GOT3 (cell line): ENCODE data around the gene CD36.

Experiments used
- DNase-seq: peaks from one replicate; lab custom pipeline; 2025; ENCODE audit warnings: mixed read lengths; lab: John Stamatoyannopoulos, UW

CD36 gene

DNA sequence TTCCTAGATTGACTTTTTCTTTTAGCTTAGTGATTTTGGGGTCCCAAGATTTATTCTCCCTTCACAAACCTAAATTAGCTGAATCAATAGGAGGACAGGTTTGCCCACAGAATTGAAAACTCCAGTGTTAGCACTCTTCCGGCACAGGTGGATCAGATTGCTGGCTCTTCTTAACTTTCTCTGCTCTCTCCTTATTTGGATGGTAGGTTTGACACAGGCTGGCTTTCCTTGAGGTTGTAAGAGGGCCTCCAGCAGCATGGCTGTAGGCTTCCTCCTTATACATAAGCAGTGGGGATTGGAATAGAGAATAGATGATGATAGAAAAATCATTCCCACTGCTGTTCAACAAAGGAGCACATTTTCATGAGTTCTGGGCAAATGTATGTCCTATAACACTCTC, 9.4 kb upstream of the CD36 start:
- no peak for DNase-seq

DNA sequence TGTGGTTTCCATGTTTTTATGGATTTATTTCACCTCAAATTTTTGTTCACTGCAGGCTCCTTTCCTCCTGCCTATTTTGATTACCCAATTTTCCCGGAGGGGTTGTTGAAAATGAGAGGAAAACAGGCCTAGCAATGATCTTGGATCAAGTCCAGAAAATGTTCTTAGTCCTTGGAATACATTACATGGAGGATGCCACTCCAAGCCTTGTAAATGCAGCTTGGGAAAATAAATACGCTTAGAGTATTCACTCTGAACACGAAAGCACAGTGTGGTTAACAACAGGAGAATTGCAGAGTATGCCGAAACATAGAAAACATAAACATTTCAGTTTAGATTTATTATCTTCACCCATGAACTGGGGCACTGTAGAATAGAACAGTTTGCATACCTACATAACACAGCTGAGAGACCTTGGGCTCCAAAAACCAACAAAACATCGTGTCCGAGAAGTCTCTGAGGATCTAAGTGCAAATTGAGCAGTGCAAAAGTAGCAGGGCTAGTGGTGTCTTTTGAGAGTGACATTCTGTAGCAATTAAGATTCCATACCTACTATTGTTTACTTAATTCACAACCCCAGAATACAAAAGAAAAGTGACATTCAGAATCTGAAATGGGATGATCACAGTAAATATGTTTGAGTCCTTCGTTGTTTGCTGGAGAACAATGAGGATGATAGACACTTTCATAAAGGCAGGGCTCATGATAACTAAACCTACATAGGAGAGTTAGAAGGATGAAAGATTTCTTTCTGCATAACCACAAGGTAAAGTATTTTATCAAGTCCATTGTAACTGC, 7.6 kb upstream of the CD36 start:
- DNase-seq: no peak

DNA sequence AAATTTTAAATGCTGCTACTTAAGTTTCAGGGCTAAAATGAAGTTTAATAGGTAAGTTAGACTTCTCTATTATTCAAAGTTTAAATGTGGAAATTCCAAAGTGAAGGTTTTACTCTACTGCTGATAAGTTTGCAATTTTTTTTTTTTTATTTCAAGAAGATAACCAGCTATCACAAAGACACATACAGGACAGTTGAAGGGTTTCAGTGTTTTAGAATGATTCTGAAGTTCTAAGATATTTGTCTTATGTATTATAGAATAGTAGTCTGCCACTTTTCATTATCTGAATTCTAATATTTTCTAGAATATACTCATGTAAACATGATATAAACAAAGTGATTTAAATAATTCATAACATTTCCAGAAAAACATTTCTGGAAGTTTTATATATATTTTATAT, 7.0 kb upstream of the CD36 start:
- no peak for DNase-seq

DNA sequence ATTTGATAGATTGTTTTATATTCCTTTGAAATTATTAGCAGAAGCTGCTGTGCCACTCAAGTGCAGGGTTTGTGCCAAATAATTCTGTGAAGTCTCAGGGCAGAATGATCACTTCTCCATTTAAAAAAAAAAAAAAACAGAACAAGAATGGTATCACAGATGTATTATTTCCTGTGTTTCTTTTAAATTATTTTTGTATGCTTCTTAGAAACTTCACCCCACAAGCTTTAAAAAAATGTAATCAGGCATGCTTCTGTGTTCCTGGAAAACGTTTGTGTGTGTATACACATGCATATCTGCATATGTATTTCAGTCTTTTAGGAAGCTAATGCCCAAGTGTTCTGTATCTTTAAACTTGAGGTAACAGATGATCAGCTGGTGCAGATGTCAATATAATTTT, 6.3 kb upstream of the CD36 start:
- DNase-seq: no peak

DNA sequence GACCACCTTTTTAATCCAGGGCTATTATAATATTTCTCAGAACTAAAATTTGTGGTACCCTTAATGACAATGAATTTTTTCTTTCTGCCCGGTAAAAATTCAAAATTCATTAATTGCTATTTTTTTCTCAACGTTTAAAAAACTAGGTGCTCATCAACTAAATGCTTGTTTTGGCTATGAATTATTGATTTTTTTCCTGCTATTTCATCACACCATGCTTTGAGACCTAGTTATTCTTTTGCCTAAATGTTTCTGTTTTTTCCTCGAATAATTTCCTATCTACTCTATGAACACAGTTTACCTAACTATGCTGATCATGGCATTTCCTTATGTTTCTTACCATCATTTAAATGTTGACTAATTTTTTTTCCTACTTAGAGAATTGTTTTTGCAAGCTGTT, 5.6 kb upstream of the CD36 start:
- no peak for DNase-seq

DNA sequence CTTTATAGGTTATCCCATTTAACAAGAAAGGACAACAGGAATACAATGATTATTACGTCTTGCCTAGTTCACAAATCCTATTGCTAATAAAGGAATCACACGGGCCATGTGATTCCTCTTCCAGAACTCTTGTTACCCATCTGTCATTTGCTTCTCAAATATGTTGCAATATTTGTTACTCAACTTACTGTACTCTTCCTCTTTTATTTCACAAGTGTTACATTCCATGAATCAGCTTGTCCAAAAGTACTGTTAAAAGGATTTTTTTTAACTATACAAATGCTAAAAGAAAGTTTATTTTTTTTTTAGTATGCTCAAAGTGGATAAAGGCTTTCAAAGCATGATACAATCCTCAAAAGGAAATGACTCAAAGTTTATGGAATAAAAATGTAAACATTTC, 3.9 kb upstream of the CD36 start:
- DNase-seq: no peak

DNA sequence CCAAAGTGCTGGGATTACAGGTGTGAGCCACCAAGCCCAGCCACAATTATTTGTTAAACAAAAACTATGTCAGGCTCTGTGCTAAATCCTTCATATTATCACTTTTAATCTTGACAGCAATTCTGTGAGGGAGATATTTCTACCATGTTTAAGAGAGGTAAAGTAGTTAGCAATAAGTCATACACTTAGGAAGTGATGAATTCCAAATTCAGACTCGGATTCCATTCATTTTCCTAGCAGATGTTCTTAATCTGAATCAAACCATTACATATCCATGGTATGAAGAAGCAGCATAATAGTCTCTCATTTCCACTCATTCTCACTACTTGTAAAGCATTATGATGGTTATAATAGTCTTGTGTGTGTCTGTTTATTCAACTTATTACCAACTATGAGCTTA, 2.9 kb upstream of the CD36 start:
- no peak for DNase-seq

DNA sequence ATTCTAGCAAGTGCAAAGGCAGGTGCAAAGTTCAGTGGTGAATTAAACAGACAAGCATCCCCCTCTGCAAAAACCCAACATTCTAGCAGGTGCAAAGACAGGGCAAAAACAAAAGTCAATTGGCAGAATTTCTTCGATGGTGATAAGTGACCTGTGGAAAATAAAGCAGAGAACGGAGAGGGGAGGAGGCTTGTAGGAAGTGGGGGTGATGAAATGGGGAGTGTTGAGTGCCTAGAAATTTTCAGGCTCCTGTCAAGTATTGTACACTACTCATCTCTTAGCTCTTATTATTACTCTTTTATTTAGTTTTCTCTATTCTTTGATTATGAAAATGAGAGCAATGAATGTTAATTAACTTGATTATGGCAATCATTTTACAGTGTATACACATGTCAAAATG, 2.4 kb upstream of the CD36 start:
- DNase-seq: no peak

DNA sequence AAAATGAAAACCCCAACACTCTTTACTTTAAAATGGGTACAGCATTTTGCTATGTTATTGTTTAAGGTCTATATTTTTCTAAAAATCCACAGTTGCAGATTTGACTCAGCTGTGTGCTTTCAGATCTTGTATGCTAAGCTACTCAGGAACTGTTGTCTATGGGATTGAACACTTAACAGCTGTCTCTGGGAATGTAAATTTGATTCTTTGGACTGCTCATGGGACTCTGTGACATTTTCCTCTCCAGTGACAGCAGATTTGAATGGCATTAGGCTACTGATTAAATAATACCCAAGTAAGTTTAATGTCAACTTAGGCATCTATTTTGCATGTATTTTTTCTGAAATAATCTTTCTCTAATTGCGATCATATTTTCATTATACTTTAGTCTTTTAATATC, 1.7 kb upstream of the CD36 start:
- DNase-seq: no peak

DNA sequence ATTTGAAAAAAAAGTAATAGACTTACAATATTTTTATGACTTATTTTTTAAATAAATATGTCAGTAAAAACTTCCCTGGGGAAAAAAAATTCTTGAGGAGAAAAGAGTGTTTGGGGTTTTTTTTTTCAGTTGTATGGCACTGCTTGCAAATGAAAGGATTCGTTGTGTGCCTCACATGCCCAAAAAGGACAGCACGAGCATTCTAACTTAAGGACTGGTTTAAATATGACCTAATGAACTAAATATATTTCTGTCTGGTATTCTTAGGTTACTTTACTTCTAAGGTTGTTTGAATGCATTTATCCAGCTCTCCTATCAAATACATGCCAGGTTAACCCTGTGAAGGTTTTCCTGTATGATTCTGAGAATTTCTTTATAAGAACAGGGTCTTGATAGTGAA, 988 bp upstream of the CD36 start:
- no peak for DNase-seq

DNA sequence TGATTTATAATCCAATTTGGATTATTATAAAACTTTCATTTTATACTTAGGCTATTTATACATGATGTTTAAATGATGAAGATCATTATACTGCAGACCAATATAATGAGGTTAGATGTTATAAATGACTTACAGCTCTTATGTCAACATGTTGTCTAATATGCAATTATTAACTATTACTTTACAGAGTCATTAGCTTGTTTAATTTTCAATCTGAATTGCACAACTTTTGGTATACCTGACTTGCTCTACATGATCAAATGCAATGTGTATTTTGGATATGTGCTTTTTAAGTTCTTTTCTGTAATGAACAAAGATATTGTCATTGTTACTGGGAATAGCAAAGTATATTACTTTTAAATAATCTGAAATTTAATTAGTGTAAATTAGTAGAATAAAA, 569 bp downstream of the CD36 start:
- no peak for DNase-seq

DNA sequence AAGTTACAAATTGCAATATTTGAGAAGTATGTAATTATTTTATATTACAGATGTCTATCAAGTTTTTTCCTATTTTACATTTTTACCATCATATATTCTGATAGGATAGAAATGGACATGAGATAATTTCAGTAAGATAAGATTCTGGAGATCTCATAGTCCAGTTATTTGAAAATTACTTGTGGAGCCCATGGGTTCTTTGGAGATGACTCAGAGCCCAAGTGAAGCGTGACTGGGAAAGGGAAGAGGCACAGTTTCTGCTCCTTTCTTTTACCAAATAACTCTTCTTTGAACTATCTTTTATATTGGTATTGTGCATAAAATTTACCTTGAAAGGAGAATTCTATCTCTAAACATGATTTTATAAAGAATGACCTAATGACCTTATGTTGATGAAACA, 2.4 kb downstream of the CD36 start:
- DNase-seq: no peak

DNA sequence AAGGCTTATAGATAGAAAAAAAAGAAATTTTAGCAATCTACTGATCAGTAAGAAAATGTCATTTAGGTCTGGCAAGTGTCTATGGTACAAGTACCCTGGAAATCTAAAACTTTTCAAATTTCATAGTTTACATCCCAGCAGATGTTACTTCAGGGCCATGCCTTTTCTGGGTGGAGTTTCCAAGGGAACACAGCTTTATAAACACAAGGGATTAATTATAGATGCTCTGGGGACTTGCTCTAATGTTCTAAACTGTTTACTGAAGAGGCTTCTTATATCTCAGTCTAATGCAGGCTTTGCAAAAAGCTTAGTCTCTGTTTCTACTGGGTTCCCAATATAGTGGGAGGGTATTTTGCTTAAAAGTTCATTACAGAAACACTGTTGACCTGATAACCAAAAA, 3.1 kb downstream of the CD36 start:
- no peak for DNase-seq

DNA sequence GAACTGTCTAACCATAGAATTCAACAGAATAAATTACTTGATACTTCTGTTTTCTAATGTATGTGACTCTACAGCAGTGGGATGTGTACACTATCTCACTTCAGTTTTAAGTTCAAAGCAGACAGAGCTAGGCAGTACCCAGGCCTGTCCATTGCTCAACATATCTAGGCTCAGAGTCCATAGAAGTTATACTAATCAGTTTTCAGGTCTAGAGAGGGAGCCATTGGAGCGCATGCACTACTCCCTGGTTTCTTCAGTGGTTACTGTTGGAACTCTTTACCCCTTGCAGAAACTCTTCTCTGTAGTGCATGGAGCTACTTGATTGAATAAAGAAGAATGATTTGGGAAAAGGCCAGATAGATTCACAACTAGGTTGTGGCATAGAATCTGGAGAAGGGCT, 4.4 kb downstream of the CD36 start:
- DNase-seq: no peak

DNA sequence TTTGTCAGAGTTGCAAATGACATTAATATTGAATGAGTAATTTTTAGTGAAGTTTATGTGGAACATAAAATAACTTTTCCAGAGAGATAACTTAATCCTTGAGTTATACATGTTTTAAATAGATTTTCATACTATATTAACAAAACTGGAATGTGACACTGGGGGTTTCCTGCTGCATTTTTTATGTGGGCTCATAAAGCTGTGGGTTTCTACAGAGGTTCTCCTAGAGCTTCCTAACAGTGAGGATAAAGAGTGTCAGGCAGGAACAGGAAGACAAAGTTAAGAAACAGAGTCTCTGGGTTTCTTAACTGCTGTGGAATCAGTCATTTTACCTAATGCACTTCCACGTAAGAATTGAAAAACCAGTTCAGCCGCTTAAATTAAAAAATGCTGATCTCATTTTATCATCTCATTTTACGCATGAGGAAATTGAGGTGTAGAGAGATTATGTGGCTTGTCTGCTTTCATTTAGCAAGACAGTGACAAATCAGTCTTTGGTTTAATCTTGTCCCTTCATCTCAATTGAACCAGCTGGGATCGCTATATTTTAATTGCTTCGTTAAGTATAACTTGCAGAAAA, 5.0 kb downstream of the CD36 start:
- no peak for DNase-seq

DNA sequence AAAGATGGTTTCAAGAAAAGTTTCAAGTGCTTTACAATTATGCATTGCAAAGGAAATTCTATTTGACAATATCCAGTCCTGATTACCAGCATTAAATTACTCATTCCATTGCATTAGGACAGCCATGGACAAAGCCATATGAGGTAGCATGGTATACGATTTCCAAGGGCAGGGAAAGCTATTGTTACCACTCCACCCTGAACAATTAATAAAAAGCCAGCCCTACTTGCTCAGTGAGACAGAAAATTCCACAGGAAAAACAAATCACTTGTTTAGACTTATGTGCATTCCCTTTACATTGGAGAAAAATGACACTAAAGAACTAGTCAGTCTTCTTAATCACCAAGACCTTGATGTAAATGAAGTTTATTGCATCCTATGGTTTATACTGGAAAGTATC, 5.6 kb downstream of the CD36 start:
- DNase-seq: no peak

DNA sequence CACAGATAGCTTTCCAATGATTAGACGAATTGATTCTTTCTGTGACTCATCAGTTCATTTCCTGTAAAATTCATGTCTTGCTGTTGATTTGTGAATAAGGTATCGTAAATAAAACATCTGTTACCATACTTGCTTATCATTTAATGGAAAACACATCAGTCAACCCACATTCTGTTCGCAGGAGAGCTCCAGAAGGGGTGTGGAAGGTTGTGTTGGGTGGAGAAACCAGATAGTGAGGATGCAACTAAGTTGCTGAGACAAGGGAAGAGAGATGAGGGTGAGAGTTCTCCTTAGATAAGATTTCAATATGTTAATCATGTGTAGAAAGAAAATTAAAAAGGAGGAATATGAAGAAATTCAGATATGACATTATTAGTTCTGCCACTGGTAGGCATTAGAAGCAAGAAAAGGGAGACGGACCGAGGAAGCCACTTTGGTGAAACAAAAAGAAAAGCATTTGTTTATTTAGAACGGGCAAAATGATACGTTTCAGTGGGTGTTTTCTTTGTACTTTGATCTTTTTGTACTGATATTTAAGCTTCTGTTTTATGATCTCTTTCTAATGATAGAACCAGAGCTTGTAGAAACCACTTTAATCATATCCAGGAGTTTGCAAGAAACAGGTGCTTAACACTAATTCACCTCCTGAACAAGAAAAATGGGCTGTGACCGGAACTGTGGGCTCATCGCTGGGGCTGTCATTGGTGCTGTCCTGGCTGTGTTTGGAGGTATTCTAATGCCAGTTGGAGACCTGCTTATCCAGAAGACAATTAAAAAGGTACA, 7.8 kb downstream of the CD36 start:
- DNase-seq: no peak

DNA sequence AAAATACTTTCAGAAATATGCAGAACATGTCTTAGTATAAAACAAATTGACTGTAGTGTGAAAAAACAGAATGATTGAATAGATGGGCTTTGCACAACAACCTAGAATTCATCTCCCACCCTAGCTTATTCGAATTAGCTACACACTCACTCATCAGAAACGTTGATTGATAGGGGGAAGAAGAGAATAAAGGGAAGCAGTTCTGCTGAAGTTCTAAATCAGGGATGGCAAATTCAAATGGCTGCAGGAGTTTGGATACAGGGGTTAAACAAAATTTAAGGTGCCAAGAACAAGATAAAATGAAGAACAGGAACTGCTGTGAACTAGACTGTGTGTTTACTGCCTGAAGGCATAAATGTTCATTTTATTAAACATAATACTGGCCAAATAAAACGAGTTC, 9.0 kb downstream of the CD36 start:
- DNase-seq: no peak

DNA sequence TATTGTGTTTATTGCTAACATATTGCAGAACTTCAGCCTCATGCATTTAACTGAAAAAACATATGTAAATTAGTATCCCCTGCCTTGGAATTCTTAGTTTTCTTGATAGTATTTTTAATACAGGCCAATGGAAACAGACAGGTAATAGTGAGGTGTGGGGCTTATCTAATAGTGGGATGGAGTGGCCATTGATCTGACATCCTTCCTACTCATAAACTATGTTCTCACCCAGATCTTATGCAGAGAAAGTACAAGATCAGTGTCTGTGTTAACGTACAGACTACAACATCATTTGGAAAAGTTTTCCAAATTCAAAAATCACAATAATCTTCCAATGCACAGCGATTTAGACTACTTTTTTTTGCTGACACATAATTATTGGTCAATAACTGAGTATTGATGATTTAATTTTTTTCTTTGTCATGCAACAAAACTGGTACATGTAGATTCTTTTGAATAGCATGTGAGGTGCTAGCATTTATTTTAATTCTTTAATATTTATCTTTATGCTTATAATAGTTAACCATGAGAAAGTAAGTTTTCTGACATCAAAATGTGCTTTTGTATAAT, 9.7 kb downstream of the CD36 start:
- no peak for DNase-seq

DNA sequence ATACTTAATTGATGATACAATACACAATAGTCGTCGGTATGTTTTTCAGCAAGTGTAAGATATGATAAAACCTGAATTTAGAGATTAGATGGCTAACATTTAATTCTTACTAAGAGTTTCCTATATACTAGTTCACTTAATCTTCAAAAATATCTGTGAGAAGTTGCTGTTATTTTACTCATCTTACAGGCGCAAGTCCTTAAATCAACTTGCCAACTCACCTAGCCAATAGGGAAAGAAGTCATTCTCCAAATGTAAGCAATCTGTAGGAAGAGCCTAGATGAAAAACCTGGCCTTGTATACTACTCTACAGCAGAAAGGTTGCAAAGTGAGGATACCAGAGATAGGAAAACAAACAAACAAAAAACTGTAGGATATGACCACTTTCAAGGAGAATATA, 10.6 kb downstream of the CD36 start:
- DNase-seq: no peak

DNA sequence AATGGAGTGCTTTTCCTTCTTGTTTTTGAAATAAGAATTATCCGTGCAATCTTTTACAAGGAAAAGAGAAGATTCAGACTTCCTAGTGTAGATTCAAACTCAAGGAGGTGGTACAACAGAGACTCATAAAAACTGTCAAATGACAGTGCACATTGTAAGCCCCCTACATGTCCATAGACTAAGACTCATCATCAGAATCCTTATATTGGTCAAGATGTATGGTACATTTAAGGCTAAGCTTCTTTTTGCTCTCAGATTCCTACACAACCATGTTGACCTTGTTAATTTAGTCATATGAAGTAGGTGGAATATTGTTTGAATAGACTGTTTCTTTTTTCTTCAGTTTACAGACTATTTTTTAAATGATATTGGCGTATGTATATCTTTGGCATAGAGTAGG, 11.6 kb downstream of the CD36 start:
- DNase-seq: no peak

DNA sequence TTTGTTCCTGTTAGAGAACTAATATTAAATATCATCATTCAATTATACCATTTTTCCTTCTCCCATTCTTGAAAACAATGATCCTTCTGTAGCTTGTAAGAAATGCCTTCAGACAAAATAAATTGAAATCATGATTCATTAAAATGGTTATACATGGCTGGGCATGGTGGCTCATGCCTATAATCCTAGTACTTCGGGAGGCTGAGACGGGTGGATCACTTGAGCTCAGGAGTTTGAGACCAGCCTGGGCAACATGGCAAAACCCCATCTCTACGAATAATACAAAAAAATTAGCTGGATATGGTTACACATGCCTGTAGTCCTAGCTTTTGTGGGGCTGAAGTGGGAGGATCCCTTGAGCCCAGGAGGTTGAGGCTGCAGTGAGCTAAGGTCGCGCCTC, 13.0 kb downstream of the CD36 start:
- DNase-seq: no peak

DNA sequence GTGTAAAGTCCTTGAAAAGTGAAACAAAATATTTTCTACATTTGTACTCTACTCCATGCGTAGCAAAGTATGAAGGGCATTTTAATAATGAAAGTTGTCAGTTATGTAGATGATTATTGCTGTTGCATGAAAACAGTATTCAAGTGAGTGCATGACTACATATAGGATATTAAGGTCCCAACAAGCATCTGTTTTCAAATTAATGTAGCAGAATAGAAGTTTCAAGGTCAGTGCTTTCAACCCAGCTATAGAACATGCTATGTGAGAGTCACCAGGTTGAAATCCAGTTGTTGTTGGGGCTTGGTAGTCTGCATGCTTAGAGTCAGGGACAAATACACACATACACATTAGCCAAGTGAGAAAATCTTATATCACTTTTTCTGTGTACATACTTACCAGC, 14.8 kb downstream of the CD36 start:
- no peak for DNase-seq
